ENCODE measurements around the gene ZKSCAN3. TPM values are rescaled to one million over a fixed set of nuclear protein-coding genes. Genes with fewer than 3 reads are reported as not detected.

The ZKSCAN3 gene
- total and polyA plus RNA-seq, 12 donors, result 1.0 to 6.8 (median 4.8) TPM

DNA sequence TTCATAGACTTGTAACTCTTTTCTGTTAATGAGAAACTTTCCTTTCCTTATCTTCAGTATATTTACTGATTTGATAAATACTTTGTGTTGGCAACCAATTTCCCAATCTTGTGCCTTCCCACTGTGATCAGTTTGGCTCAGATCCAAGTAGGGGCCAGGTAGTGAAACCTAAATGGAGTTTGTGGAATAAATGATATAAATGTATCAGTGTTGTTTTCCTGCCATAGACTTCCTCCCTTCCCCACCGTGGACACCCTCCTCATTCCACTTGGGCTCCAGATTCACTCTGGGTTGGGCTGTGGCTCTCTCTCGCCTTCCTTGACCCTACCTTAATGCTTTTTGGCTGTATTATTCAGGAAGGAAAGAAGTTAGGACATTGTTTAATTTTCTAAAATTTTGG is 1.3 kb downstream of the ZKSCAN3 start:
- no peak for DNase-seq
- Histone ChIP-seq H3K4me1 (peaks cover 6 to 43% (median 30%) of the 10 kb centered on the region in 9 donors), H3K27ac (peak overlapping the region in 5 of 10 donors; percentile 35 to 90 (median 73)), H3K27me3 (no peaks in the 10 kb centered on the region), H3K4me3 (peak overlapping the region in 8 of 10 donors; percentile 61 to 88 (median 78)), H3K36me3 (no peaks in the 10 kb centered on the region), H3K9me3 (no peaks in the 10 kb centered on the region)
- WGBS, 2 donors, result 56 to 70% methylated on average over 2 of the region's 2 CpGs
- ATAC-seq, result no peak
- TF ChIP-seq, protein P1, sequence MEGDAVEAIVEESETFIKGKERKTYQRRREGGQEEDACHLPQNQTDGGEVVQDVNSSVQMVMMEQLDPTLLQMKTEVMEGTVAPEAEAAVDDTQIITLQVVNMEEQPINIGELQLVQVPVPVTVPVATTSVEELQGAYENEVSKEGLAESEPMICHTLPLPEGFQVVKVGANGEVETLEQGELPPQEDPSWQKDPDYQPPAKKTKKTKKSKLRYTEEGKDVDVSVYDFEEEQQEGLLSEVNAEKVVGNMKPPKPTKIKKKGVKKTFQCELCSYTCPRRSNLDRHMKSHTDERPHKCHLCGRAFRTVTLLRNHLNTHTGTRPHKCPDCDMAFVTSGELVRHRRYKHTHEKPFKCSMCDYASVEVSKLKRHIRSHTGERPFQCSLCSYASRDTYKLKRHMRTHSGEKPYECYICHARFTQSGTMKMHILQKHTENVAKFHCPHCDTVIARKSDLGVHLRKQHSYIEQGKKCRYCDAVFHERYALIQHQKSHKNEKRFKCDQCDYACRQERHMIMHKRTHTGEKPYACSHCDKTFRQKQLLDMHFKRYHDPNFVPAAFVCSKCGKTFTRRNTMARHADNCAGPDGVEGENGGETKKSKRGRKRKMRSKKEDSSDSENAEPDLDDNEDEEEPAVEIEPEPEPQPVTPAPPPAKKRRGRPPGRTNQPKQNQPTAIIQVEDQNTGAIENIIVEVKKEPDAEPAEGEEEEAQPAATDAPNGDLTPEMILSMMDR (IDR thresholded peaks at IDR 0.05), result no peak
- intact Hi-C loops (cut with DNase I), result loop anchor here in 8 of 10 donors (2.0 to 10.0 kb wide), 8 partner anchors 14 to 446 kb away; partner anchors contain the start of genes ZSCAN26 (in 3 of the 8), ZSCAN9 (in 3 of the 8), NKAPL (in 1 of the 8) and ZKSCAN4 (in 1 of the 8)

GRCh38 chr6:28351493-28351925 is 1.8 kb downstream of the ZKSCAN3 start:
- Histone ChIP-seq H3K27ac (peak overlapping the region in 5 of 10 donors; percentile 35 to 90 (median 73)), H3K36me3 (no peaks in the 10 kb centered on the region), H3K4me1 (peaks cover 9 to 46% (median 34%) of the 10 kb centered on the region in 9 donors), H3K9me3 (no peaks in the 10 kb centered on the region), H3K27me3 (no peaks in the 10 kb centered on the region), H3K4me3 (peak overlapping the region in 6 of 10 donors; percentile 61 to 88 (median 80))
- no peak for DNase-seq
- TF ChIP-seq, protein P1 (IDR thresholded peaks at IDR 0.05), result no peak
- no peak for ATAC-seq
- intact Hi-C loops (cut with DNase I), result loop anchor here in 8 of 10 donors (2.0 to 10.0 kb wide), 8 partner anchors 15 to 447 kb away; partner anchors contain the start of genes ZSCAN26 (in 3 of the 8), ZSCAN9 (in 3 of the 8), NKAPL (in 1 of the 8) and ZKSCAN4 (in 1 of the 8)
- 55 to 71% methylated on average over 2 of the region's 2 CpGs for WGBS, 2 donors

DNA sequence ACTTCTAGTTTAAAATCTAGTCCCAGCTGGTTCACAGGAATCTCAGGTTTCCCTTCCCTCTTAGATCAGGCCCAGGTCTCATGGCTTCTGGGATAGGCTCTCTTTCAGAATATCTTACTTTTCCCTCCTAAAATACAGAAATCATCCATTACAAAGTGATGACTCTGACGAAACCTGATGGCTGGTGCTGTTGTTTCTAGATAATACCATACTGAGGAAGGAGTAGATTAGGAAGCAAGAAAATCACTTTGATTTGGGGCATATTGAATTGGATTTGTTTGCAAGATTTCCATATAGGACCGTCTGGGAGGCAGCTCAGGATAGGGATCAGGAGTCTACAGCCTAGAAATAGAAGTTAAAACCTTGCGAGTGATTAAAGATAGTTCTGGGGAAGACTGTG is 3.6 kb downstream of the ZKSCAN3 start:
- DNase-seq (no peak), ATAC-seq (no peak)
- TF ChIP-seq, protein P1 (IDR thresholded peaks at IDR 0.05), result no peak
- H3K4me3 ChIP-seq, result peak overlapping the region in 9 of 10 donors; percentile 5 to 81 (median 42)
- intact Hi-C loops (cut with DNase I), result loop anchor here in 8 of 10 donors (2.0 to 10.0 kb wide), 8 partner anchors 86 to 449 kb away; partner anchors contain the start of genes ZSCAN26 (in 3 of the 8), ZSCAN9 (in 3 of the 8), NKAPL (in 1 of the 8) and ZKSCAN4 (in 1 of the 8)
- 69 to 86% methylated on average over 3 of the region's 3 CpGs for WGBS, 2 donors
- peak overlapping the region in 8 of 10 donors; percentile 74 to 94 (median 84) for H3K27ac ChIP-seq
- H3K36me3 ChIP-seq, result no peaks in the 10 kb centered on the region
- H3K27me3 ChIP-seq, result no peaks in the 10 kb centered on the region
- H3K9me3 ChIP-seq, result no peaks in the 10 kb centered on the region
- H3K4me1 ChIP-seq, result peaks cover 9 to 49% (median 35%) of the 10 kb centered on the region in 9 donors

GRCh38 chr6:28353981-28354676 is 4.4 kb downstream of the ZKSCAN3 start:
- intact Hi-C loops (cut with DNase I), result loop anchor here in 8 of 10 donors (2.0 to 10.0 kb wide), 8 partner anchors 87 to 449 kb away; partner anchors contain the start of genes ZSCAN26 (in 3 of the 8), ZSCAN9 (in 3 of the 8), NKAPL (in 1 of the 8) and ZKSCAN4 (in 1 of the 8)
- H3K27me3 ChIP-seq, result no peaks in the 10 kb centered on the region
- TF ChIP-seq, protein P1 (IDR thresholded peaks at IDR 0.05), result no peak
- DNase-seq (peak; percentile 41 to 59), ATAC-seq (peak in 7 of 8 donors; percentile 16 to 50 (median 34))
- H3K27ac ChIP-seq, result peak overlapping the region in 9 of 10 donors; percentile 74 to 94 (median 84)
- H3K4me3 ChIP-seq, result peak overlapping the region in 9 of 10 donors; percentile 5 to 81 (median 42)
- peaks cover 0 to 2% (median 0%) of the 10 kb centered on the region in 9 donors for H3K36me3 ChIP-seq
- H3K9me3 ChIP-seq, result no peaks in the 10 kb centered on the region
- H3K4me1 ChIP-seq, result peaks cover 9 to 48% (median 35%) of the 10 kb centered on the region in 9 donors
- WGBS, 2 donors, result 58 to 73% methylated on average over 11 of the region's 11 CpGs
